Heart left ventricle (tissue), 16 donors: ENCODE results near the gene FPR2. TPM values are rescaled to one million over a fixed set of nuclear protein-coding genes. Genes with fewer than 3 reads are reported as not detected.

Source experiments
- ATAC-seq, 4 donors: fragments of 200-7000 bp; cut with Tn5 transposase; one replicate each; pipeline ENCODE4 v1.9.1; 2020 to 2022; ENCODE audit warnings: moderate library complexity in 4 of 4, mild to moderate bottlenecking in 3 of 4, moderate number of reproducible peaks in 1 of 4
- DNase-seq, 5 donors: peaks; one replicate each; pipeline ENCODE4 v3.0.0-alpha.2; 2020
- H3K27ac ChIP-seq, 12 donors: fragments of 200-600 bp; sonication (generic) in 4 of 12; one replicate each; pipeline versions ENCODE4 v1.5.0 to v1.8.0; 2016 to 2022; ENCODE audit warnings: mild to moderate bottlenecking in 2 of 12
- H3K27me3 ChIP-seq, 9 donors: fragments of 200-600 bp; sonication (generic) in 2 of 9; one replicate each; pipeline versions ENCODE4 v1.5.1 to v1.8.0; 2016 to 2022; ENCODE audit warnings: mild to moderate bottlenecking in 3 of 9
- H3K36me3 ChIP-seq, 9 donors: fragments of 200-600 bp; sonication (generic) in 2 of 9; one replicate each; pipeline versions ENCODE4 v1.5.0 to v1.8.0; 2018 to 2022; ENCODE audit warnings: mild to moderate bottlenecking in 2 of 9
- H3K4me1 ChIP-seq, 12 donors: fragments of 200-600 bp; sonication (generic) in 4 of 12; one replicate each; pipeline versions ENCODE4 v1.5.0 to v1.8.0; 2016 to 2022; ENCODE audit warnings: mild to moderate bottlenecking in 3 of 12
- H3K4me3 ChIP-seq, 12 donors: fragments of 200-600 bp; sonication (generic) in 4 of 12; one replicate each; pipeline versions ENCODE4 v1.5.0 to v1.8.0; 2017 to 2022; ENCODE audit warnings: mild to moderate bottlenecking in 9 of 12, moderate library complexity in 4 of 12
- H3K9me3 ChIP-seq, 12 donors: fragments of 200-600 bp; sonication (generic) in 4 of 12; one replicate each; pipeline versions ENCODE4 v1.5.0 to v1.8.0; 2016 to 2022; ENCODE audit warnings: mild to moderate bottlenecking in 1 of 12
- CTCF ChIP-seq, 12 donors: fragments of 200-600 bp; sonication (generic) in 4 of 12; IDR thresholded peaks; one replicate each; pipeline versions ENCODE4 v1.5.0 to v1.8.0; 2018 to 2022; ENCODE audit warnings: antibody characterized with exemption in 12 of 12, mild to moderate bottlenecking in 5 of 12
- POLR2A ChIP-seq, 2 donors: fragments of 450-650 bp; IDR thresholded peaks; one replicate each; pipeline ENCODE4 v1.6.1; 2017; ENCODE audit warnings: antibody characterized with exemption in 2 of 2, mild to moderate bottlenecking in 2 of 2, moderate library complexity in 2 of 2
- WGBS, 4 donors: extraction: QIAGEN DNeasy Blood & Tissue Kit in 2 of 4; methylation state at CpG; one replicate each; pipeline versions ENCODE4 v1.1.5 to v1.1.7; 2013 to 2018; 5-methylcytosine and 5-hydroxymethylcytosine counted together
- intact Hi-C, 10 donors: fragments of 100-400 bp; cut with DNase I; formaldehyde crosslinking; loops; one replicate each; pipeline versions ENCODE4 v1.11.1 to v1.14.2; 2022
- polyA plus RNA-seq, 2 donors: library from polyadenylated mRNA; stranded (reverse); fragments of 200-250 nt; gene quantifications; one replicate each; pipeline ENCODE4 v1.2.3, GENCODE V29; 2013
- total RNA-seq, 9 donors: library from RNA; depleted of rRNA in 2 of 9; stranded (reverse); fragments of >200 nt in 2 of 9; fragmentation: NEBNext Ultra II Directional in 3 of 9; extraction: Animal tissue kit (Norgen Biotek cat#: 25700) in 3 of 9; gene quantifications; one replicate each; pipeline versions ENCODE4 v1.1.0 to v1.2.4, GENCODE V29; 2016 to 2023
- donor health status: ischemic (EF 13 %, LVEDD 7.1; RV severe dilation, severe dysfunction).
- donor health status: healthy with polysubstance abuse.
- donor health status: DM: no; HTN: yes; CAD: no.
- donor health status: DM: no; HTN: no; CAD: no.
- donor health status: ischemic (EF 25% LVEDD 6.9; RV normal size, moderate dysfunction).
- donor health status: ischemic (EF 25% LVEDD 5.7; RV mildly dilated, moderate dysfunction).
- donor health status: healthy.
- donor health status: DM: yes; HTN: yes; CAD: no.
- donor health status: ischemic (EF 35%, LVEDD 5.7; RV mildly dilated, moderate dysfunction).
- donor health status: nonischemic (EF 11% LVEDD 7.7; RV severe dilation, severe dysfunction).
- donor health status: DM: yes; HTN: yes; CAD: no.
- donor health status: PGD.
- donor health status: ischemic (EF 29% LVEDD 5.4; RV normal size, mild dysfunction).
- donor health status: nonischemic (EF 23%, LVEDD 6.1; RV moderate dilation, normal function).

The FPR2 gene
- total and polyA plus RNA-seq, 11 donors = 0.11 to 11.1 (median 0.80) TPM; not detected in 1

- TF ChIP-seq POLR2A (IDR thresholded peaks at IDR 0.05) (no peak), CTCF (IDR thresholded peaks at IDR 0.05) (no peak)
- ATAC-seq (peak; percentile 18 to 59 (median 34)), DNase-seq (peak in 3 of 5 donors; percentile 35 to 55 (median 44))
- Histone ChIP-seq H3K27ac (peak overlapping the region; percentile 79 to 99 (median 94)), H3K27me3 (no peaks in the 10 kb centered on the region), H3K36me3 (no peaks in the 10 kb centered on the region), H3K4me1 (peaks cover 0 to 73% (median 34%) of the 10 kb centered on the region in 12 donors), H3K4me3 (peak overlapping the region in 5 of 12 donors; percentile 6 to 53 (median 14)), H3K9me3 (no peaks in the 10 kb centered on the region)
- intact Hi-C loops = loop anchor here in 2 of 10 donors (10.0 kb wide), 2 partner anchors 85 to 435 kb away; partner anchors contain the start of genes CLDND2 (in 1 of the 2) and ETFB (in 1 of the 2)
- WGBS, 4 donors = 34 to 43% (median 35%) methylated on average over 9 to 13 of the region's 13 CpGs
These were observed 38.9 kb downstream of the FPR2 start for GRCh38 chr19:51799774-51800472.

- no peaks in the 10 kb centered on the region for H3K27me3 ChIP-seq
- TF ChIP-seq CTCF (IDR thresholded peaks at IDR 0.05) (no peak), POLR2A (IDR thresholded peaks at IDR 0.05) (no peak)
- H3K27ac ChIP-seq = peak overlapping the region; percentile 77 to 99 (median 94)
- 8 to 16% (median 12%) methylated on average over 7 of the region's 7 CpGs for WGBS, 4 donors
- peak; percentile 77 to 87 (median 84) for ATAC-seq
- no peaks in the 10 kb centered on the region for H3K36me3 ChIP-seq
- intact Hi-C loops = loop anchor here in 1 of 10 donors (10.0 kb wide), 1 partner anchor 86 kb away; no protein-coding TSS in a partner anchor
- DNase-seq = peak; percentile 84 to 96 (median 90)
- H3K4me3 ChIP-seq = peak overlapping the region in 2 of 12 donors; percentile 46 to 53
- H3K4me1 ChIP-seq = peaks cover 0 to 80% (median 34%) of the 10 kb centered on the region in 12 donors
- no peaks in the 10 kb centered on the region for H3K9me3 ChIP-seq
These were observed 39.7 kb downstream of the FPR2 start for GRCh38 chr19:51800473-51801244.

GRCh38 chr19:51802775-51803174 lies 41.8 kb downstream of the FPR2 start:
- no peaks in the 10 kb centered on the region for H3K36me3 ChIP-seq
- H3K4me3 ChIP-seq = no peak overlapping the region
- TF ChIP-seq CTCF (IDR thresholded peaks at IDR 0.05) (no peak), POLR2A (IDR thresholded peaks at IDR 0.05) (no peak)
- no peak for DNase-seq
- H3K27ac ChIP-seq = peak overlapping the region in 1 of 12 donors; percentile 91
- intact Hi-C loops = loop anchor here in 1 of 10 donors (10.0 kb wide), 1 partner anchor 88 kb away; no protein-coding TSS in a partner anchor
- no peaks in the 10 kb centered on the region for H3K9me3 ChIP-seq
- no peak for ATAC-seq
- WGBS, 4 donors = 79 to 88% (median 83%) methylated on average over 2 of the region's 2 CpGs
- H3K27me3 ChIP-seq = no peaks in the 10 kb centered on the region
- H3K4me1 ChIP-seq = peaks cover 0 to 93% (median 35%) of the 10 kb centered on the region in 12 donors

GRCh38 chr19:51803519-51803918 lies 42.5 kb downstream of the FPR2 start:
- DNase-seq (no peak), ATAC-seq (no peak)
- no peak for TF ChIP-seq POLR2A (IDR thresholded peaks at IDR 0.05)
- TF ChIP-seq CTCF (IDR thresholded peaks at IDR 0.05) = no peak
- WGBS, 4 donors = 80 to 84% (median 83%) methylated on average over 4 of the region's 4 CpGs
- intact Hi-C loops = loop anchor here in 1 of 10 donors (10.0 kb wide), 1 partner anchor 89 kb away; no protein-coding TSS in a partner anchor
- H3K4me1 ChIP-seq = peaks cover 0 to 94% (median 33%) of the 10 kb centered on the region in 12 donors
- H3K27me3 ChIP-seq = no peaks in the 10 kb centered on the region
- H3K9me3 ChIP-seq = no peaks in the 10 kb centered on the region
- H3K36me3 ChIP-seq = no peaks in the 10 kb centered on the region
- H3K27ac ChIP-seq = peak overlapping the region in 9 of 12 donors; percentile 27 to 91 (median 49)
- no peak overlapping the region for H3K4me3 ChIP-seq
